HT-29 (cell line): ENCODE data around the gene TEX44. TPM values are rescaled to one million over a fixed set of nuclear protein-coding genes. Genes with fewer than 3 reads are reported as not detected.

Source experiments
- DNase-seq: peaks from one replicate; pipeline ENCODE4 v3.0.0-alpha.2; 2015; ENCODE audit warnings: low spot score
- total RNA-seq: library from RNA; depleted of rRNA; stranded (reverse); fragments of >200 nt; shearing (Covaris generic); gene quantifications from 2 replicates; pipeline ENCODE4 v1.2.3, GENCODE V29; 2014; rRNA removed

Gene TEX44
- total RNA-seq, 1 experiment from 2014 or later, result not detected

DNA sequence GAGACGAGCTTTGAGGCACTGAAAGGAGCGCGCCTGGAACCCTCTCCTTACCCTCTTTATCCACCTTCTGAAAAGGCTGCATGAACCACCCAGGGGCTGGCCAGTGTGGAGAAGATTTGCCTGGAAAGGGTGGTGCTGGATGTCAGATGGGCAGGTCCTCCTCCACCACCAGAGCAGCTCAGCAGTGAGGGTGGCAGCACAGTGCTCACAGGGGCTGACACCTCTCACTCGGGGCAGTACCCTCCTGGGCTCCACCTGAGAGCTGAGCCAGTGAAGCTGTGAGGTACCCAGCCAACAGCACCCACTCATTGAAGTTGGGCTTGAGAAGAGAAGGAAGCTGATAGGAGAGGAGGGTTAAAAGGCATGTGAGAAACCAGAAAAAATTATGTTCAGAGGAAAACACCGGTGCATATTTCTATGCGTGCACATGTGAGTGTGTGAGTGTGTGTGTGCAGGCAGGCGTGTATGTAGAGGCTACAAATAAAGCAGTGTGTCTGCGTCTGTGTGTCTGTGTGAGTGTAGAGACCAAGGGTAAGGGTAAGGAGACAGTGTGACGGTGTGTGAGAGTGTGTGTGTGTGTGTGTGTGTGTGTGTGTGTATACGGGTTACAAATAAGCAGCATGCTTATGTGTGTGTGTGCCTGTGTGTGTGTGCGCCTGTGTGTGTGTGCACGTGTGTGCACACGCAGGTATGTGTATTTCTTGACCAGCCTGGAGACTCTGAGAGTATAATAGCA lies 40.7 kb downstream of the TEX44 start:
- no peak for DNase-seq

DNA sequence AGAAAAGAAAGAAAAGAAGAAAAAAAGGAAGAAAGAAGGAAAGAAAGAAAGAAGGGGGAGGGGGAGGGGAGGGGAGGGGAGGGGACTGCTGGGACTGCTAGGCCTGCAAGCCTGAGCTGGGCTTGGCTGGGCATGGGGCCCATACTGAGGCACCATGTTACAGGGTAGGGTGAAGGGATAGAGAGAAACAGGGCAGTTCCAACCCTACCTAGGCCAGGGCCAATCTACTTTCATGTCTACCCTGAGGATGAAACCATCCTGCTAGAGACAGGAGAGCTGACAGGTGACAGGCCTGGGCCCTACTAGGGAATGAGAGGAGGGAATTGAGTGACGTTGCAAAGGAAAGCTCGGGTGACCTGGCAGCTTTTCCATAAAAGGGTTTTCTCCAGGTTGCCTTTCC lies 41.7 kb downstream of the TEX44 start:
- no peak for DNase-seq

DNA sequence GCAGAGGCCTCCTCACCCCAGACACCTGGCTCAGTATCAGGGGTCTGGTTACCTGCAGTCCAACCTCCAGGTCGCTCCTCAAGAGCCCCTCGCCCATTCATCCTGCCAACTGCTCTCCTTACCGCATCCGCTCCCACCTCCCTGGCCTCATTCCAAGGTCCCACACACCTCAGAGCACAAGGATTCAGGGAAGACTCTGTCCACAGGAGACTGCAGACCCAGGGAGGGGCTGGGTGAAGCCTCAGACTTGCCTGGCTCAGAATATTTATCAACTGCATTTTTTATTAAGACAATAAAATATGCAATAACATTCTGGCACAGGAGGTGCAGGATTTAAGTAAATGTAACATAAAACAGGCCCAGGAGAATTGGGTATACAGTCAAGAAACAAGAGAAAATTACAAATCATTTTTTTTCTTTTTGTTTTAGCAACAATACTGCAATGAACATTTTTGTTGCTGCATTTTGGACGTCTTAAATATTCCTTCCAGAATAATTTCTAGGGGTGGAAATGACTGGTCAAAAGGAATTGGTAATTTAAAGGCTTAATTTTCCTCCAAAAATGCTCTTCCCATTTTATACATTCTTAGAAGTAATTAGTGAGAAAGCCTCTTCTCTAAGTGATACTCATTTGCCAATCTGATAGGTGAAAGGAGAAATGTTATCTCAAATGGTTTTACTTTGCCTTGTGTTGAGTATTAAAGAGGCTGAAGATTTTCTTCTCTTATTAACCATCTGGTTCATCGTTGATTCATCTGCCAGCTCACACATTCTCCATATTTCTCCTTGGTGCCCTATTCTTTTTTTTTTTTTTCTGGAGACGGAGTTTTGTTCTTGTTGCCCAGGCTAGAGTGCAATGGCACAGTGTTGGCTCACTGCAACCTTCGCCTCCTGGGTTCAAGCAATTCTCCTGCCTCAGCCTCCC lies 42.5 kb downstream of the TEX44 start:
- no peak for DNase-seq

DNA sequence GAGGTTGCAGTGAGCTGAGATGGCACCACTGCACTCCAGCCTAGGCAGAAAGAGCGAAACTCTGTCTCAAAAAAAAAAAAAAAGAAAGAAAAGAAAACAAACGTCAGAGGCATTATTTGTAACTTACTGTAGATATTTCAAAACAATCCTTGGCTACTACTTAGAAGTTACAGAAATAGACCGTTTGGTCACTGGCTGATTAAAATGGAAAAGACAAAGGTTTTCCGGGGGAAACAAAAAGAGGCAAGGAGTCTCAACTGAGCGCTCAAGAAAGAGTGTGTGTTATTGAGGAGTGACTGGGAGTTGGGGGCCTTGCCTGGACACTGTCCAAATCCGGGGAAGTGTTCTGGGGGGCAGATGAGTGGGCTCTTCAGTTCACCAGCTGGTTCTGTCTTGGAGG lies 47.6 kb downstream of the TEX44 start:
- no peak for DNase-seq

DNA sequence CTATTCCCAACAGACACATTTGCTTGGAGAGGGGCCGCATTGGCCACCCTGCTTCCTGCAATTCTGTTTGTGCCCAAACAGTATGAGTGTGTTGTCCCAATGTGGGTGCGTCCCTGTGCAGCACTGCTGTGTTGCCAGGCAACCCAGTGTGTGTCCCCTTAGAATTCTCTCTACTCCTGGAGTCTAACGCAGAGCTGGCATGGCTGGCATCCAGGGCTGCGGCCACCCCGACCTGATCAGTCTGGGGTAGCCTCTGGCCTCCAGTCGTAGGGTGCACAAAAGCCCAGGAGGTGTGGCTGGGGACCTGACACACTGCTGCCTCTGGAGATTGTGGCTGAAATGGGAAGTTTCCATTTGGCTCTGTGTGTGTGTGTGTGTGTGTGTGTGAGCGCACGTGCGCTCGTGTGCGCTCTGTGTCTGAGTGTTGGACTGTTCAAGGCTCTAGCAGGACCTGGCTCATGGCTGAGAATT lies 48.0 kb downstream of the TEX44 start:
- peak; percentile 50 for DNase-seq

DNA sequence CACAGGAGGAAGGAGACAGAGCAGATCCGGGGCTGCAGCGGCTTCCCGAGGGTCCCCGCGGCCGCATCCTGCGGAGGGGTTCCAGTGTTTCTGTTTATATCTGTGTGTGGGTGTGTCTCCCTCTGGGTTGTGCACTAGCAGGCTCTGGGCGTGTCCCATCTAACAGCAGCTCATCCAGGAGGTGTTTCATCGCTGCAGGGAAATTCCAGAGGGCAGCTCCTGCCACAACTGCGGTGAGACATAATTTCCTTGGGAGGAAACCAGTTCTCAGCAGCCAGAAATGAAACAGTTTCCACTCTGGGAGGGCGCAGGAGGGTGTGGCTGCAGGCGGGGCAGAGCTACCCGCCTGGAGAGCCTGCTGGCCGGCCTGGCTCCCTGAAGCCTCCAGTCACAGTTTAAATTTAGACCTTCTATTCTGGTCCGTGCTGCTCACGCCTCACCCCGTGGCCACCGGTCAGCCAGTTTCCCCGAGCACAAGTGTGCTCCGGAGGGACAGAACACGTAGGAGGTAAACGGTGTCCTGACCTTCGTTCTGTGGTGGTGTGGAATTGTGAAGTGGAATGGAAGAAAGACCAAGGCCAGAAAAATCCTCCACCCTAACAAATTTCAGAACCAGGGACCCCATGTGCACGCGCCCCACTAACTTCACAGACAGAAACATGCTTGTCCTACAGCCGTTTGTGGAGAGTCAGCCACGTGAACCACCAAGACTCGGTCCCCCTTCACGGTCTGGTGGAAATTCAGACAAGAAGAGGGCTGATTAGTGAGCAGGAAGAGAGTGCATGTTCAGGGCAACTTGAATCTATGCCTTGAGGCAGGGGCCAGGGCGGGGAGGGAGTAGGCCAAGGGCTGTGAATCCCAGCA lies 50.2 kb downstream of the TEX44 start:
- peak; percentile 80 for DNase-seq

DNA sequence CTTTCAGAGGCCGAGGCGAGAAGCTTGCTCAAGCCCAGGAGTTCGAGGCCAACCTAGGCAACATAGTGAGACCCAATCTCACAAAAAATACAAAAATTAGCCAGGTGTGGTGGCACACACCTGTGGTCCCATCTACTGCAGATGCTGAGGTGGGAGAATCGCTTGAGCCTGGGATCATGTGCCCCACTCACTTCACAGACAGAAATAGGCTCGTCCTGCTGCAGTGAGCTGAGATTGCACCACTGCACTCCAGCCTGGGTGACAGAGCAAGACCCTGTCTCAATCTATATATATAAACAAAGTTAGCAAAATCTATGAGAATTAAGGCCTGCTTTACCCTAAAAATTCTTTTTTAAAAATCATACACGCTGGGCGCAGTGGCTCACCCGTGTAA lies 50.8 kb downstream of the TEX44 start:
- no peak for DNase-seq

Other genes starting within 250 kb of the TEX44 start
- 3.2 and 3.6 TPM in 2 replicates for gene B3GNT7, start 197.2 kb upstream of the TEX44 start, total RNA-seq
- 227 and 245 TPM in 2 replicates for gene NCL, start 128.4 kb upstream of the TEX44 start, total RNA-seq
- gene NMUR1, start 62.4 kb upstream of the TEX44 start, total RNA-seq, result not detected in 2 replicates
- 1,191 and 1,224 TPM in 2 replicates for gene PTMA, start 115.7 kb downstream of the TEX44 start, total RNA-seq
- gene PDE6D, start 188.4 kb downstream of the TEX44 start, total RNA-seq, result 8.2 and 10.6 TPM in 2 replicates
- gene COPS7B, start 193.6 kb downstream of the TEX44 start, total RNA-seq, result 35.4 and 40.3 TPM in 2 replicates